Measurements from ENCODE around the gene SLC25A38.

The SLC25A38 gene

DNA sequence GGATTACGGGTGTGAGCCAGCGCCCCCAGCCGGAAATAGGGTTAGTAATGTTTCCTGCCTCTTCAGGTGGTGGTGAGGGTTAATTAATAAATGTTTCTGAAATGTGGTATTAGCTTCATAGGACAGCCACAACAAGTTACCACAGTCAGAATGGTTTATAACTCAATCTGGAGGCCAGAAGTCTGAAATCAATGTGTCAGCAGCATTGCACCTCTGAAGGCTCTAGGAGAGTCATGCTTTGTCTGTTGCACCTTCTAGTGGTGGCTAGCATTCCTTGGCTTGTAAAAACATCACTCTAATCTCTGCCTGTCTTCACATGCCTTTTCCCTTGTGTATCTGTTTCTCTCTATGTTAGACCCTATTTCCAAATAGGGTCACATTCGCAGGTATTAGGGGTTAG lies 15.5 kb downstream of the SLC25A38 start:
- Histone ChIP-seq H3K79me2 (ENCODE audit: low read length) (no peaks in the 10 kb centered on the region), H3K36me3 (replicated peaks; ENCODE audit: insufficient read depth, low read length) (peaks cover 7% of the 10 kb centered on the region; the same call in 1 of the 2 replicates), H3K4me2 (ENCODE audit: low read depth, low read length) (no peak overlapping the region), H3K9ac (ENCODE audit: low read length) (no peak overlapping the region), H3F3A (ENCODE audit: insufficient read depth, low read length) (peaks cover 9% of the 10 kb centered on the region), H3K4me3 (ENCODE audit: low read length) (no peak overlapping the region), H4K20me1 (ENCODE audit: insufficient read depth, low read length) (no peaks in the 10 kb centered on the region), H3K4me1 (ENCODE audit: low read length) (peaks cover 7% of the 10 kb centered on the region; the same call in 1 of the 2 replicates), H3K9me3 (replicated peaks; ENCODE audit: insufficient read depth, low read length) (no peaks in the 10 kb centered on the region), H3K27ac (ENCODE audit: low read length) (no peak overlapping the region), H3K27me3 (replicated peaks; ENCODE audit: insufficient read depth, low read length) (no peaks in the 10 kb centered on the region), H3K9me2 (replicated peaks; ENCODE audit: insufficient read depth, low read length) (no peaks in the 10 kb centered on the region), H2AFZ (ENCODE audit: low read length) (no peak overlapping the region)
- DNase-seq, result no peak
- TF ChIP-seq, protein P1, sequence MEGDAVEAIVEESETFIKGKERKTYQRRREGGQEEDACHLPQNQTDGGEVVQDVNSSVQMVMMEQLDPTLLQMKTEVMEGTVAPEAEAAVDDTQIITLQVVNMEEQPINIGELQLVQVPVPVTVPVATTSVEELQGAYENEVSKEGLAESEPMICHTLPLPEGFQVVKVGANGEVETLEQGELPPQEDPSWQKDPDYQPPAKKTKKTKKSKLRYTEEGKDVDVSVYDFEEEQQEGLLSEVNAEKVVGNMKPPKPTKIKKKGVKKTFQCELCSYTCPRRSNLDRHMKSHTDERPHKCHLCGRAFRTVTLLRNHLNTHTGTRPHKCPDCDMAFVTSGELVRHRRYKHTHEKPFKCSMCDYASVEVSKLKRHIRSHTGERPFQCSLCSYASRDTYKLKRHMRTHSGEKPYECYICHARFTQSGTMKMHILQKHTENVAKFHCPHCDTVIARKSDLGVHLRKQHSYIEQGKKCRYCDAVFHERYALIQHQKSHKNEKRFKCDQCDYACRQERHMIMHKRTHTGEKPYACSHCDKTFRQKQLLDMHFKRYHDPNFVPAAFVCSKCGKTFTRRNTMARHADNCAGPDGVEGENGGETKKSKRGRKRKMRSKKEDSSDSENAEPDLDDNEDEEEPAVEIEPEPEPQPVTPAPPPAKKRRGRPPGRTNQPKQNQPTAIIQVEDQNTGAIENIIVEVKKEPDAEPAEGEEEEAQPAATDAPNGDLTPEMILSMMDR (IDR thresholded peaks at IDR 0.05; ENCODE audit: low read length), result 0 out of 2 replicates have a peak, but pooled peaks have one; percentile 6
- TF ChIP-seq EZH2phosphoT487 (IDR thresholded peaks at IDR 0.05; ENCODE audit: low read length), result no peak

DNA sequence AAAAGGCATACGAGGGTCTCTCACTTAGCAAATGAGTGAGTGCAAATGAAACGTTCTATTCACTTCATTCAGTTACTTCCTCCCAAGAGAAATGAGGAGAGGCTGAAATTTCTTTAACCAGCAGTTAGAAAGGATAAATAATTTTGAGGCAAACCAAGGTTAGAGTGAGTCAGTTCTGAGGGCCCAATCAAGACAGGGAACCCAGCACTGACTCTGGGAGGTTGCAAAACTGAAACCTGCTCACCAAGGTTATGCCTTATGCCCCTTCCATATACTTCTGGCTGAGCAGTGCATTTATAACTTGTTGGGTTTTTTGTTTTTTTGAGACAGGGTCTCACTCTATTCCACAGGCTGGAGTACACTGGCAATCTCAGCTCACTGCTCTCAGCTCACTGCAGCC lies 18.8 kb downstream of the SLC25A38 start:
- Histone ChIP-seq H3K9ac (ENCODE audit: low read length) (no peak overlapping the region), H2AFZ (ENCODE audit: low read length) (no peak overlapping the region), H3K36me3 (replicated peaks; ENCODE audit: insufficient read depth, low read length) (no peaks in the 10 kb centered on the region), H3K27ac (ENCODE audit: low read length) (peak overlapping the region; percentile 2; the same call in 1 of the 2 replicates), H3K4me3 (ENCODE audit: low read length) (no peak overlapping the region), H3K4me2 (ENCODE audit: low read depth, low read length) (no peak overlapping the region), H3K79me2 (ENCODE audit: low read length) (peaks cover 5% of the 10 kb centered on the region), H3F3A (ENCODE audit: insufficient read depth, low read length) (peaks cover 15% of the 10 kb centered on the region), H3K27me3 (replicated peaks; ENCODE audit: insufficient read depth, low read length) (no peaks in the 10 kb centered on the region), H3K4me1 (ENCODE audit: low read length) (peaks cover 7% of the 10 kb centered on the region; the same call in 1 of the 2 replicates), H3K9me3 (replicated peaks; ENCODE audit: insufficient read depth, low read length) (no peaks in the 10 kb centered on the region), H3K9me2 (replicated peaks; ENCODE audit: insufficient read depth, low read length) (no peaks in the 10 kb centered on the region), H4K20me1 (ENCODE audit: insufficient read depth, low read length) (no peaks in the 10 kb centered on the region)
- peak; percentile 23 for DNase-seq
- no peak for TF ChIP-seq EZH2phosphoT487 (IDR thresholded peaks at IDR 0.05; ENCODE audit: low read length)
- TF ChIP-seq, protein P1 (IDR thresholded peaks at IDR 0.05; ENCODE audit: low read length), result no peak
- no peak for TF ChIP-seq EZH2 (optimal IDR thresholded peaks at IDR 0.05; ENCODE audit: low read depth, low read length)

DNA sequence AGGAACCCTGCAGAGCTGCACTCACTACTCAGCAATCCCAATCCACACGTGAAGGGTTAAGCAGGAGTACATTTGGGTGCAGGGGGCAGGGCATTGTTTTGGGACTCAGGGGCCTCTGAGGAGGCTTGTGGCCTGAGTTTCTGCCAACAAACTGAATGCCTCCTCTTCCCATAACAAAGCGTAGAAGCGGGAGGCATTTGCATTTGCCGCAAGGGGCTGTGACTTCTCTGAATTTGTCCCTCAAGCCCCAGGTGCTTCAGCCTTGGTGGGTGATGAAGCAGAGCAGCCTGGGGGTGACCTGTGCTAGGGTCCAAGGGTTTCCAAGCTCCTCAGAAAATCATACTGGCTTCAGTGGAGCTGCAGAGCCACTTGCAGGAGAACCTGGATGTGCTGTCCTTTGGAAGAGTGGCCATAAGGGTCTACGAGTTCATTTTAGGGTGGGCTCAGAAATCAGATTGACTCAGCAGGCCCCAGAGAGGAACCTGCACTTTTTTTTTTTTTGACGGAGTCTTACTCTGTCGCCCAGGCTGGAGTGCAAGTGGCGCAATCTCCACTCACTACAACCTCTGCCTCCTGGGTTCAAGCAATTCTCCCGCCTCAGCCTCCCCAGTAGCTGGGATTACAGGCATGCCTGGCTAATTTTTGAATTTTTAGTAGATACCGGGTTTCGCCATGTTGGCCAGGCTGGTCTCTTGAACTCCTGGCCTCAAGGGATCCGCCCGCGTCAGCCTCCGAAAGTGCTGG lies 21.9 kb downstream of the SLC25A38 start:
- H3K9ac ChIP-seq (ENCODE audit: low read length), result no peak overlapping the region
- no peak overlapping the region for H3K4me2 ChIP-seq (ENCODE audit: low read depth, low read length)
- H3K36me3 ChIP-seq (replicated peaks; ENCODE audit: insufficient read depth, low read length), result peaks cover 17% of the 10 kb centered on the region
- H3K79me2 ChIP-seq (ENCODE audit: low read length), result peaks cover 36% of the 10 kb centered on the region
- no peaks in the 10 kb centered on the region for H3K27me3 ChIP-seq (replicated peaks; ENCODE audit: insufficient read depth, low read length)
- no peak overlapping the region for H2AFZ ChIP-seq (ENCODE audit: low read length)
- no peaks in the 10 kb centered on the region for H3K9me3 ChIP-seq (replicated peaks; ENCODE audit: insufficient read depth, low read length)
- H3K27ac ChIP-seq (ENCODE audit: low read length), result no peak overlapping the region
- H3K4me1 ChIP-seq (ENCODE audit: low read length), result peaks cover 16% of the 10 kb centered on the region
- TF ChIP-seq, protein P1 (IDR thresholded peaks at IDR 0.05; ENCODE audit: low read length), result no peak
- TF ChIP-seq EZH2 (optimal IDR thresholded peaks at IDR 0.05; ENCODE audit: low read depth, low read length) (no peak), EZH2phosphoT487 (IDR thresholded peaks at IDR 0.05; ENCODE audit: low read length) (no peak)
- no peaks in the 10 kb centered on the region for H3K9me2 ChIP-seq (replicated peaks; ENCODE audit: insufficient read depth, low read length)
- H4K20me1 ChIP-seq (ENCODE audit: insufficient read depth, low read length), result peaks cover 20% of the 10 kb centered on the region
- no peak for DNase-seq
- peaks cover 40% of the 10 kb centered on the region for H3F3A ChIP-seq (ENCODE audit: insufficient read depth, low read length)
- no peak overlapping the region for H3K4me3 ChIP-seq (ENCODE audit: low read length)

Data from MM.1S (cell line).